Calu3 (cell line): Measurements from ENCODE around the gene HPGD. TPM values are rescaled to one million over a fixed set of nuclear protein-coding genes. Genes with fewer than 3 reads are reported as not detected.
A peak's percentile ranks its signal among the peaks of the same experiment; 100 is the strongest.

ENCODE experiments used
- BruUV-seq: library from RNA; stranded (reverse); fragments of 400-500 nt; replicated peaks from 2 replicates; lab custom pipeline; 2021; lab: Mats Ljungman, UMichigan
- CTCF ChIA-PET: fragments of 300-600 bp; sonication (Branson Sonifier 250); formaldehyde crosslinking; loops from one replicate; lab custom pipeline; 2022; ENCODE audit warnings: antibody characterized with exemption; lab: Charles Lee
- DNase-seq: peaks from one replicate; pipeline ENCODE4 v3.0.0; 2022
- H3K27ac Mint-ChIP-seq: one replicate; pipeline ENCODE4 v1.8.0; 2022; ENCODE audit warnings: mixed read lengths; ENCODE audit not compliant: unreplicated experiment
- H3K27me3 Mint-ChIP-seq: one replicate; pipeline ENCODE4 v1.8.0; 2022; ENCODE audit warnings: mixed read lengths; ENCODE audit not compliant: unreplicated experiment
- H3K36me3 Mint-ChIP-seq: one replicate; pipeline ENCODE4 v1.8.0; 2022; ENCODE audit warnings: mild to moderate bottlenecking, moderate library complexity, mixed read lengths; ENCODE audit not compliant: insufficient read depth, unreplicated experiment
- H3K4me1 Mint-ChIP-seq: one replicate; pipeline ENCODE4 v1.8.0; 2022; ENCODE audit warnings: mild to moderate bottlenecking, low read depth, mixed read lengths; ENCODE audit not compliant: unreplicated experiment
- H3K4me3 Mint-ChIP-seq: one replicate; pipeline ENCODE4 v1.8.0; 2022; ENCODE audit warnings: mild to moderate bottlenecking, low read depth, moderate library complexity, mixed read lengths; ENCODE audit not compliant: unreplicated experiment
- H3K9me3 Mint-ChIP-seq: one replicate; pipeline ENCODE4 v1.8.0; 2022; ENCODE audit warnings: low read depth, mixed read lengths; ENCODE audit not compliant: unreplicated experiment
- intact Hi-C: fragments of 100-400 bp; cut with micrococcal nuclease; formaldehyde crosslinking; loops from one replicate; pipeline ENCODE4 v1.10.0; 2022; ENCODE audit not compliant: unreplicated experiment
- total RNA-seq: library from RNA; stranded (reverse); gene quantifications from 2 replicates; pipeline ENCODE4 v1.2.3, GENCODE V29; 2022
- TF ChIP-seq, protein P1 (sequence below): fragments of 200-600 bp; IDR thresholded peaks from one replicate; pipeline ENCODE4 v1.8.0; 2022; ENCODE audit warnings: antibody characterized with exemption; ENCODE audit not compliant: unreplicated experiment

Gene HPGD
- total RNA-seq, 1 experiment from 2014 or later: 4.0 TPM

DNA sequence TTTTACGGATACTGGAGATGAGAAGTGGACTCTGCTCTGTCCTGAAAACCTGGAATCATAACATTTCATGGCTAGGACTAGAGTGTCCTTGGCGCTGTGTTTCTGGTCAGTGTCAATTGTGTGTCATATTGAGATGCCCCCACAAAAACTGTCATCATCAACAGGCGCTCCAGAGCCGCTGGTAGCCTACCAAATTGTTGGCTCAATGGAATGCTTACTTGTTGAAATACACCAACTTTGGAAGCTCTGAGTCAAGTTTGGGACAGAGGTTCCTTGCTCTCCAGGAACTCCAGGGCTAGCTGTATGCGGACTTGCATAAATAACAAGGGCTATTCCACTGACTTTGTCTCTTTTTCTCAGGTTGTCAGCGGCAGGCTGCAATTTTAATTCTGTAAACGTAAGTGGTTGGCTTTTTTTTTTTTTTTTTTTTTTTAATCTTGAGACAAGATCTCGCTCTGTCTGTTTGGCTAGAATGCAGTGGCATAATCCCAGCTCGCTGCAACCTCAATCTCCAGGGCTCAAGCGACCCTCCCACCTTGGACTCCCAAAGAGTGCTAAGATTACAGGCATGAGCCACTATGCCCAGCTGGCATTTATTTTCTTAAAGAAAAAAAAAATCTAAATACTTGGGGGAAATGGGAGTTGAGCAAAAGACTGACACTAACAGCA is 871 bp upstream of the HPGD start:
- TF ChIP-seq, protein P1, sequence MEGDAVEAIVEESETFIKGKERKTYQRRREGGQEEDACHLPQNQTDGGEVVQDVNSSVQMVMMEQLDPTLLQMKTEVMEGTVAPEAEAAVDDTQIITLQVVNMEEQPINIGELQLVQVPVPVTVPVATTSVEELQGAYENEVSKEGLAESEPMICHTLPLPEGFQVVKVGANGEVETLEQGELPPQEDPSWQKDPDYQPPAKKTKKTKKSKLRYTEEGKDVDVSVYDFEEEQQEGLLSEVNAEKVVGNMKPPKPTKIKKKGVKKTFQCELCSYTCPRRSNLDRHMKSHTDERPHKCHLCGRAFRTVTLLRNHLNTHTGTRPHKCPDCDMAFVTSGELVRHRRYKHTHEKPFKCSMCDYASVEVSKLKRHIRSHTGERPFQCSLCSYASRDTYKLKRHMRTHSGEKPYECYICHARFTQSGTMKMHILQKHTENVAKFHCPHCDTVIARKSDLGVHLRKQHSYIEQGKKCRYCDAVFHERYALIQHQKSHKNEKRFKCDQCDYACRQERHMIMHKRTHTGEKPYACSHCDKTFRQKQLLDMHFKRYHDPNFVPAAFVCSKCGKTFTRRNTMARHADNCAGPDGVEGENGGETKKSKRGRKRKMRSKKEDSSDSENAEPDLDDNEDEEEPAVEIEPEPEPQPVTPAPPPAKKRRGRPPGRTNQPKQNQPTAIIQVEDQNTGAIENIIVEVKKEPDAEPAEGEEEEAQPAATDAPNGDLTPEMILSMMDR: no peak
- H3K27me3 Mint-ChIP-seq: no peaks in the 10 kb centered on the region
- DNase-seq: no peak
- H3K27ac Mint-ChIP-seq: no peak overlapping the region
- BruUV-seq: no TSS peak
- H3K4me3 Mint-ChIP-seq: peak overlapping the region; percentile 83
- peaks cover 19% of the 10 kb centered on the region for H3K36me3 Mint-ChIP-seq
- H3K9me3 Mint-ChIP-seq: no peaks in the 10 kb centered on the region
- CTCF ChIA-PET: no interaction called here
- peaks cover 20% of the 10 kb centered on the region for H3K4me1 Mint-ChIP-seq
- intact Hi-C loops: loop anchor here (2.0 to 10.0 kb wide), 2 partner anchors 128 to 156 kb away; no protein-coding TSS in a partner anchor

DNA sequence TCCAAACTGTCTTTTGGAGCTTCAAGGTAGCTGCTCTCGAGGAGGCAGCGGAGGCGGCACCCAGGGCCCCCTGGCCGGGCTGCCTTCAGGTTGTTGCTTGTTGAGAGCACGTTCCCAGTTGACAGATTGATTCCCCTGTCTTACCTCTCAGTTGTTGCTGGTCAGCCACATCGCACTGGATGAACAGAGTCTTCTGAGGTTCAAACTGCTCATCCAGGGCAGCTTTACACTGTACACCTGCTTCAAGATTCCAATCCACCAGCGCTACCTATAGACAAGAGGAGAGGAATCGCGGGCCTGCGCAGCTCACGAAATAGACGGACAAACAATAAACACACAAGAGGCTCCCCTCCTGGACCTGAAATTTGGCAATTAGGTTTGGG is 497 bp downstream of the HPGD start:
- no peak overlapping the region for H3K27ac Mint-ChIP-seq
- peak overlapping the region; percentile 83 for H3K4me3 Mint-ChIP-seq
- intact Hi-C loops: loop anchor here (1.0 to 10.0 kb wide), 3 partner anchors 111 to 155 kb away; no protein-coding TSS in a partner anchor
- BruUV-seq: no TSS peak
- H3K27me3 Mint-ChIP-seq: no peaks in the 10 kb centered on the region
- H3K9me3 Mint-ChIP-seq: no peaks in the 10 kb centered on the region
- CTCF ChIA-PET: interaction anchor here (0.6 to 1.2 kb wide), 3 partner anchors 73 to 110 kb away, joined by 3 to 5 read pairs (median 4); no protein-coding TSS in a partner anchor
- DNase-seq: peak; percentile 14
- H3K4me1 Mint-ChIP-seq: peaks cover 20% of the 10 kb centered on the region
- TF ChIP-seq, protein P1: no peak
- peaks cover 19% of the 10 kb centered on the region for H3K36me3 Mint-ChIP-seq

DNA sequence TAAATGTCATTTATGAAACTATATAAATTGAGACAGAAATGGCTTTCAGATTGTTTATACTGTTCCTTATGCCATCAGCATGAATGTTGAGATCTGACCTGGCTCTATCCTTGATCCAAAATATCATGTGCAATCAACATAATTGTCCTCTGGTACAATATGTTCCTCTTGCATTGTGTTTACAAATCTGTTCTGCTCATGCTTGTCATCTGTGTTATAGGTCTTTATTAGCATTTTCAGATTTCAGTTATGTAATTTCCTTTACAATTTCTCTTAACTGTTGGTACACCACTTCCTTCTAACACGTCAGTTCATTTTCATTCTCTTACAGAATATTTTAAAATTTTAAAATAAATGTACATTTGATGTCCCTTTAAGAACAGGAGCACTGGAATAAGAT is 1.6 kb downstream of the HPGD start:
- DNase-seq: no peak
- no TSS peak for BruUV-seq
- TF ChIP-seq, protein P1: no peak
- Mint-ChIP-seq H3K9me3 (no peaks in the 10 kb centered on the region), H3K27me3 (no peaks in the 10 kb centered on the region), H3K4me1 (peaks cover 19% of the 10 kb centered on the region), H3K4me3 (no peak overlapping the region), H3K27ac (no peak overlapping the region), H3K36me3 (peaks cover 19% of the 10 kb centered on the region)
- intact Hi-C loops: loop anchor here (10.0 kb wide), 1 partner anchor 126 kb away; no protein-coding TSS in a partner anchor
- CTCF ChIA-PET: no interaction called here

DNA sequence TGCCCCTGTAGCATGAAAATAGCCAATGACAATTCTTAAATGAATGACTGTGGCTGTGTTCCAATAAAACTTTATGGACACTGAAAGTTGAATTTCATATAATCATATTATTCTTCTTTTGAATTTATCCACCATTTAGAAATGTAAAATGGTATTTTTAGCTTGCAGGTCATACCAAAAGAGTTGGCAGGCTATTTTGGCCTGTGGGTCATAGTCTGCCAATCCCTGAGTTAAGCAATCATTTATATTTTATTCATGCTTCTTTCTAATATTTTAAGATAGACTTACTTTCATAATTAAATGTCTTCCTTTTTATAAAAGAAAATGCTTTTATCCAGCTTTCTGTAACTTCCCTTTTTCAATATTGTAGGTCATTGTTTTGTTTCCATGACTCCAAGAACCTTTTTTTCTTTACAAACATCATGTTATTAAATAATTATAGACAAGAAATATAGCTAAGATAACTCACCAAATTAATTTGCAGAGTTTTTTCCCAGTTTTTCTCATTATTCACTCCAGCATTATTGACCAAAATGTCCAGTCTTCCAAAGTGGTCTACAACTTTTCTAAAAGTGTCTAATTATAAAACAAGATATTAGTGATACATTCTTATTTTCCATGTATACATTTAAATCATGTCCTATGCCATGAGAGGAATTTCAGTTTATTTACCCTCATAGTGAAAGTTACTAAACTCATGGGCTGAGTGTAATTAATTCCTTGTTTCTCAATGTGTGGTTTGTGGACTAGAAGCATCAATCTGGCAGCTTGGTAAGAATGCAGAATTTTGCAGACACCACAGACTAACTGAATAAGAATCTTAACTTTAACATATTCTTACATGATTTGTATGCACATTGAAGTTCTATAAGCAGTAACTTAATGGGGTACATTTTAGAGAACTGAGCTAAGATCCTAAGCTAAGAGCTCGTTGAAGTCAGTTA is 4.5 kb downstream of the HPGD start:
- no TSS peak for BruUV-seq
- intact Hi-C loops: no loop called here
- TF ChIP-seq, protein P1: no peak
- Mint-ChIP-seq H3K9me3 (no peaks in the 10 kb centered on the region), H3K27me3 (no peaks in the 10 kb centered on the region), H3K27ac (no peak overlapping the region), H3K4me3 (no peak overlapping the region), H3K36me3 (peaks cover 10% of the 10 kb centered on the region), H3K4me1 (no peaks in the 10 kb centered on the region)
- CTCF ChIA-PET: interaction anchor here (0.6 kb wide), 1 partner anchor 142 kb away, joined by 3 read pairs; no protein-coding TSS in a partner anchor
- DNase-seq: no peak
